ENCODE results near the gene BICDL2. TPM values are rescaled to one million over a fixed set of nuclear protein-coding genes. Genes with fewer than 3 reads are reported as not detected.

BICDL2 gene
- polyA plus RNA-seq, 1 of the 3 experiments (the other 2 are of a cell fraction): not detected

- H3K36me3 ChIP-seq (replicated peaks in 1 of 2; ENCODE audit: control insufficient read depth in 1 of 2, insufficient read depth in 2 of 2, low read length in 1 of 2): no peaks in the 10 kb centered on the region
- 73% methylated on average over 12 of the region's 12 CpGs for WGBS (ENCODE audit: low lambda C conversion rate)
- CTCF ChIA-PET: interaction anchor here (1.0 kb wide), 1 partner anchor 87 kb away, joined by 3 read pairs; no protein-coding TSS in a partner anchor
- H3K9me2 ChIP-seq: no peaks in the 10 kb centered on the region
- no peaks in the 10 kb centered on the region for H3K79me2 ChIP-seq (ENCODE audit: insufficient read depth)
- no peak overlapping the region for H3K4me3 ChIP-seq (ENCODE audit: low read depth in 2 of 2, low read length in 1 of 2)
- POLR2A ChIA-PET: no interaction called here
- no peak overlapping the region for H3K4me2 ChIP-seq
- TF ChIP-seq, protein P1, sequence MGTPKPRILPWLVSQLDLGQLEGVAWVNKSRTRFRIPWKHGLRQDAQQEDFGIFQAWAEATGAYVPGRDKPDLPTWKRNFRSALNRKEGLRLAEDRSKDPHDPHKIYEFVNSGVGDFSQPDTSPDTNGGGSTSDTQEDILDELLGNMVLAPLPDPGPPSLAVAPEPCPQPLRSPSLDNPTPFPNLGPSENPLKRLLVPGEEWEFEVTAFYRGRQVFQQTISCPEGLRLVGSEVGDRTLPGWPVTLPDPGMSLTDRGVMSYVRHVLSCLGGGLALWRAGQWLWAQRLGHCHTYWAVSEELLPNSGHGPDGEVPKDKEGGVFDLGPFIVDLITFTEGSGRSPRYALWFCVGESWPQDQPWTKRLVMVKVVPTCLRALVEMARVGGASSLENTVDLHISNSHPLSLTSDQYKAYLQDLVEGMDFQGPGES (IDR thresholded peaks at IDR 0.05; ENCODE audit: low read depth, low read length): no peak
- TF ChIP-seq MEF2A (IDR thresholded peaks at IDR 0.05; ENCODE audit: borderline replicate concordance, low read depth): no peak
- no peak for TF ChIP-seq YY1 (IDR thresholded peaks at IDR 0.05; ENCODE audit: low read depth)
- TF ChIP-seq NRF1 (IDR thresholded peaks at IDR 0.05; ENCODE audit: low read depth, low read length): no peak
- no peak for TF ChIP-seq TEAD4 (IDR thresholded peaks at IDR 0.05; ENCODE audit: borderline replicate concordance, insufficient read depth)
- no peak for TF ChIP-seq SIN3A (IDR thresholded peaks at IDR 0.05; ENCODE audit: borderline replicate concordance, low read depth, low read length)
- TF ChIP-seq JUND (IDR thresholded peaks at IDR 0.05): no peak
- TF ChIP-seq, protein P2, sequence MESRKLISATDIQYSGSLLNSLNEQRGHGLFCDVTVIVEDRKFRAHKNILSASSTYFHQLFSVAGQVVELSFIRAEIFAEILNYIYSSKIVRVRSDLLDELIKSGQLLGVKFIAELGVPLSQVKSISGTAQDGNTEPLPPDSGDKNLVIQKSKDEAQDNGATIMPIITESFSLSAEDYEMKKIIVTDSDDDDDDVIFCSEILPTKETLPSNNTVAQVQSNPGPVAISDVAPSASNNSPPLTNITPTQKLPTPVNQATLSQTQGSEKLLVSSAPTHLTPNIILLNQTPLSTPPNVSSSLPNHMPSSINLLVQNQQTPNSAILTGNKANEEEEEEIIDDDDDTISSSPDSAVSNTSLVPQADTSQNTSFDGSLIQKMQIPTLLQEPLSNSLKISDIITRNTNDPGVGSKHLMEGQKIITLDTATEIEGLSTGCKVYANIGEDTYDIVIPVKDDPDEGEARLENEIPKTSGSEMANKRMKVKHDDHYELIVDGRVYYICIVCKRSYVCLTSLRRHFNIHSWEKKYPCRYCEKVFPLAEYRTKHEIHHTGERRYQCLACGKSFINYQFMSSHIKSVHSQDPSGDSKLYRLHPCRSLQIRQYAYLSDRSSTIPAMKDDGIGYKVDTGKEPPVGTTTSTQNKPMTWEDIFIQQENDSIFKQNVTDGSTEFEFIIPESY (IDR thresholded peaks at IDR 0.05; ENCODE audit: borderline replicate concordance, low read depth): no peak
- TF ChIP-seq SMC3 (IDR thresholded peaks at IDR 0.05; ENCODE audit: low read depth, low read length): no peak
- TF ChIP-seq, protein P3, sequence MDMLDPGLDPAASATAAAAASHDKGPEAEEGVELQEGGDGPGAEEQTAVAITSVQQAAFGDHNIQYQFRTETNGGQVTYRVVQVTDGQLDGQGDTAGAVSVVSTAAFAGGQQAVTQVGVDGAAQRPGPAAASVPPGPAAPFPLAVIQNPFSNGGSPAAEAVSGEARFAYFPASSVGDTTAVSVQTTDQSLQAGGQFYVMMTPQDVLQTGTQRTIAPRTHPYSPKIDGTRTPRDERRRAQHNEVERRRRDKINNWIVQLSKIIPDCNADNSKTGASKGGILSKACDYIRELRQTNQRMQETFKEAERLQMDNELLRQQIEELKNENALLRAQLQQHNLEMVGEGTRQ (IDR thresholded peaks at IDR 0.05; ENCODE audit: borderline replicate concordance, low read depth, low read length): no peak
- no peak for TF ChIP-seq NFIC (IDR thresholded peaks at IDR 0.05; ENCODE audit: borderline replicate concordance)
- TF ChIP-seq, protein P4, sequence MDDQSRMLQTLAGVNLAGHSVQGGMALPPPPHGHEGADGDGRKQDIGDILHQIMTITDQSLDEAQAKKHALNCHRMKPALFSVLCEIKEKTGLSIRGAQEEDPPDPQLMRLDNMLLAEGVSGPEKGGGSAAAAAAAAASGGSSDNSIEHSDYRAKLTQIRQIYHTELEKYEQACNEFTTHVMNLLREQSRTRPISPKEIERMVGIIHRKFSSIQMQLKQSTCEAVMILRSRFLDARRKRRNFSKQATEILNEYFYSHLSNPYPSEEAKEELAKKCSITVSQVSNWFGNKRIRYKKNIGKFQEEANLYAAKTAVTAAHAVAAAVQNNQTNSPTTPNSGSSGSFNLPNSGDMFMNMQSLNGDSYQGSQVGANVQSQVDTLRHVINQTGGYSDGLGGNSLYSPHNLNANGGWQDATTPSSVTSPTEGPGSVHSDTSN (IDR thresholded peaks at IDR 0.05): no peak
- no peak for TF ChIP-seq GATA2 (CRISPR knock-in tag; IDR thresholded peaks at IDR 0.05)
- TF ChIP-seq MXI1 (IDR thresholded peaks at IDR 0.05; ENCODE audit: low read depth, low read length): no peak
- TF ChIP-seq, protein P5, sequence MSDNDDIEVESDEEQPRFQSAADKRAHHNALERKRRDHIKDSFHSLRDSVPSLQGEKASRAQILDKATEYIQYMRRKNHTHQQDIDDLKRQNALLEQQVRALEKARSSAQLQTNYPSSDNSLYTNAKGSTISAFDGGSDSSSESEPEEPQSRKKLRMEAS (IDR thresholded peaks at IDR 0.05; ENCODE audit: low read depth): no peak
- no peak for TF ChIP-seq EZH2phosphoT487 (IDR thresholded peaks at IDR 0.05; ENCODE audit: borderline replicate concordance, low read depth)
- no peak for TF ChIP-seq TAF1 (IDR thresholded peaks at IDR 0.05; ENCODE audit: borderline replicate concordance, low read depth, low read length)
- no peak overlapping the region for H3K9ac ChIP-seq
- no peaks in the 10 kb centered on the region for H3K27me3 ChIP-seq (ENCODE audit: insufficient read depth)
- DNase-seq: no peak
- peaks cover 0 to 6% of the 10 kb centered on the region in 2 experiments; a peak in 1 of 4 replicates for H3K4me1 ChIP-seq (ENCODE audit: control insufficient read depth in 1 of 2, insufficient read depth in 2 of 2, low read depth in 1 of 2, low read length in 1 of 2)
- H3F3A ChIP-seq (replicated peaks; ENCODE audit: insufficient read depth): no peaks in the 10 kb centered on the region
- no peaks in the 10 kb centered on the region for H3K9me3 ChIP-seq
- no peak overlapping the region for H3K27ac ChIP-seq (ENCODE audit: low read depth in 2 of 2, low read length in 1 of 2)
- H4K20me1 ChIP-seq (ENCODE audit: insufficient read depth): no peaks in the 10 kb centered on the region
- no peak overlapping the region for H2AFZ ChIP-seq (ENCODE audit: low read depth)
Measured at GRCh38 chr16:3013998-3014690, 22.6 kb downstream of the BICDL2 start.

All from SK-N-SH (cell line).